Thyroid gland (tissue), 4 donors: Measurements from ENCODE around the gene GOLGA1. TPM values are rescaled to one million over a fixed set of nuclear protein-coding genes. Genes with fewer than 3 reads are reported as not detected.

ENCODE experiments used
- DNase-seq, 2 donors: peaks; one replicate each; pipeline ENCODE4 v3.0.0-alpha.2; 2019
- H3K27ac ChIP-seq, 3 donors: fragments of 200-600 bp; sonication (generic); 1 replicate in 2 of 3; 2 replicates in 1 of 3; pipeline ENCODE4 v1.5.1; 2016 to 2019; ENCODE audit warnings: mild to moderate bottlenecking in 1 of 3, moderate library complexity in 1 of 3
- H3K27me3 ChIP-seq: fragments of 200-600 bp; sonication (generic); one replicate; pipeline ENCODE4 v1.5.1; 2019
- H3K36me3 ChIP-seq, 2 donors: fragments of 200-600 bp; sonication (generic); one replicate each; pipeline ENCODE4 v1.5.1; 2016 to 2019
- H3K4me1 ChIP-seq, 2 donors: fragments of 200-600 bp; sonication (generic); one replicate each; pipeline ENCODE4 v1.5.1; 2017 to 2019
- H3K4me3 ChIP-seq, 3 donors: fragments of 200-600 bp; sonication (generic); replicated peaks in 1 of 3; 1 replicate in 2 of 3; 2 replicates in 1 of 3; pipeline ENCODE4 v1.5.1; 2016; ENCODE audit warnings: mild to moderate bottlenecking in 1 of 3
- H3K9me3 ChIP-seq: fragments of 200-600 bp; sonication (generic); one replicate; pipeline ENCODE4 v1.5.1; 2017
- CTCF ChIP-seq, 6 experiments: fragments of 200-600 bp in 3 of 6; fragments of 450-650 bp in 3 of 6; sonication (generic) in 3 of 6; IDR thresholded peaks; one replicate each; pipeline ENCODE4 v1.5.1; 2016 to 2019; ENCODE audit warnings: antibody characterized with exemption in 6 of 6, mild to moderate bottlenecking in 2 of 6, inconsistent platforms in 1 of 6, moderate library complexity in 1 of 6
- POLR2A ChIP-seq, 2 donors: fragments of 450-650 bp; IDR thresholded peaks; one replicate each; pipeline ENCODE4 v1.6.1; 2017; ENCODE audit warnings: antibody characterized with exemption in 2 of 2, mild to moderate bottlenecking in 2 of 2, moderate library complexity in 1 of 2
- WGBS, 2 donors: methylation state at CpG; one replicate each; pipeline ENCODE4 v1.1.5; 2017; 5-methylcytosine and 5-hydroxymethylcytosine counted together
- intact Hi-C: fragments of 100-400 bp; cut with DNase I; formaldehyde crosslinking; loops from one replicate; pipeline ENCODE4 v1.15.1; 2023
- total RNA-seq, 4 donors: library from RNA; depleted of rRNA; stranded (reverse); fragments of >200 nt; gene quantifications; one replicate each; pipeline ENCODE4 v1.2.3, GENCODE V29; 2016

Gene GOLGA1
- total RNA-seq, 4 donors from 2014 or later, result 15.3 to 27.7 (median 18.6) TPM

DNA sequence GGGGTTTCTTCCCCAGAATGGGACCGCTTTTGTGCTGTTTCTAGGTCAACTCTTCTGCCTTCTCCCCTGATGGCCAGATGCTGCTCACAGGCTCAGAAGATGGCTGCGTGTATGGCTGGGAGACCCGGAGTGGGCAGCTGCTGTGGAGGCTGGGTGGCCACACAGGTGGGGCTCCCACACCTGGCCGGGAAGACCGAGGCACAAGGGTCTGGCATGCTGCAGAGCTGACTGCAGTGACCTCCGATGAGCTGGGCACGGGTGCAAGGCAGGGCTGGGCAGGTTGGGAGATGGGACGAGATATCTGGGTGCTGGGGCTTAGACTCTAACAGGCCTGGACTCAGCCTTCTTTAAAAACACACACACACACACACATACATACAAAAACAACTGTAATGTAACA is 86.7 kb downstream of the GOLGA1 start:
- TF ChIP-seq CTCF (IDR thresholded peaks at IDR 0.05), result no peak
- TF ChIP-seq POLR2A (IDR thresholded peaks at IDR 0.05), result no peak
- H3K9me3 ChIP-seq, result no peaks in the 10 kb centered on the region
- no peak for DNase-seq
- peaks cover 17 to 24% of the 10 kb centered on the region in 2 donors for H3K36me3 ChIP-seq
- 86 to 90% methylated on average over 6 to 8 of the region's 8 CpGs for WGBS, 2 donors
- peaks cover 12 to 24% of the 10 kb centered on the region in 2 donors for H3K4me1 ChIP-seq
- intact Hi-C loops, result loop anchor here (10.0 kb wide), 1 partner anchor 239 kb away; no protein-coding TSS in a partner anchor
- no peak overlapping the region for H3K4me3 ChIP-seq
- no peak overlapping the region for H3K27ac ChIP-seq
- no peaks in the 10 kb centered on the region for H3K27me3 ChIP-seq

GRCh38 chr9:124853605-124854143 is 87.2 kb downstream of the GOLGA1 start:
- TF ChIP-seq POLR2A (IDR thresholded peaks at IDR 0.05) (no peak), CTCF (IDR thresholded peaks at IDR 0.05) (no peak)
- Histone ChIP-seq H3K9me3 (no peaks in the 10 kb centered on the region), H3K4me3 (peak overlapping the region in 1 of 3 donors; percentile 35), H3K4me1 (peaks cover 12 to 24% of the 10 kb centered on the region in 2 donors), H3K36me3 (peaks cover 12 to 19% of the 10 kb centered on the region in 2 donors), H3K27ac (peak overlapping the region in 2 of 3 donors; percentile 67 to 75), H3K27me3 (no peaks in the 10 kb centered on the region)
- intact Hi-C loops, result loop anchor here (2.0 to 10.0 kb wide), 2 partner anchors 81 to 239 kb away; no protein-coding TSS in a partner anchor
- peak in 1 of 2 donors; percentile 28 for DNase-seq
- 64 to 85% methylated on average over 5 to 9 of the region's 11 CpGs for WGBS, 2 donors

DNA sequence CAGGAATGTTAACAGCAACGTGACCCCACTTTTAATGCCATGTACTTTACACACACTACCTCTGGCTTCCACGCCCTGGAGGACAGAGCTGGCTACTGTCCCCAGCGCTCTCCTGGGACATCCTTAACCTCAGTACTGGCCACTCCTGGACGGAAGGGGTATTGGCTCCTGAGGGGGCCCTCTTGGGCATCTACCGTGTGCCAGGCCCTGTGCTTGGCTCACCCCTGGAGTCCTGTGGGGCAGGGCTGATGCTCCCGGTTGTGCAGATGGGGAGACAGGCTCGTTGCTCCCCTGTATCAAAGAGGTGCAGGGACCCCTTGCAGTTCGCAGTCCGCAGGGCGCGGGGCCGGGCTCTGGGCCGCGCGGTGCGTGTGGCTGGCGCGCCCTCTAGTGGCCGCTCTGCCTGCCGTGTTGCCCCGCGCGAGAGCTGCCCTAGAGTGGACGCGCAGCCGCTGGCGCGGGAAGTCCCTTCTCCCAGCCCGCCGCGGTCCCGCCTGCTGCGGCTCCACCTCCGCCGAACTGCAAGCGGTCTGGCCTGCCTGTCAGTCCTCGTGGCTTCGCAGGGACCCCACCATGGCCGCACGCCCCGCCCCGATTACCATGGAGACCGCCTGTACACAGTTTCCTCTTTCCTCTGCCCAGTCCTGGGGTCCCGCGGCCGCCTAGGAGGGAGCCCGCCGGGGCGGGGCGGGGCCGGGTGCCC is 87.9 kb downstream of the GOLGA1 start, which contains the start of gene WDR38:
WDR38 (plus strand) TSS at position 632 of the 703 bp plus-strand sequence. CDS start 72 bp downstream, outside the sequence.
- Histone ChIP-seq H3K9me3 (no peaks in the 10 kb centered on the region), H3K27me3 (no peaks in the 10 kb centered on the region), H3K4me1 (peaks cover 12 to 24% of the 10 kb centered on the region in 2 donors), H3K4me3 (peak within 1 kb of the TSS in 1 of 3 donors; percentile 35), H3K36me3 (peaks cover 5 to 13% of the 10 kb centered on the region in 2 donors), H3K27ac (peak within 1 kb of the TSS; percentile 53 to 75 (median 67))
- intact Hi-C loops, result loop anchor here (2.0 to 10.0 kb wide), 2 partner anchors 80 to 238 kb away; no protein-coding TSS in a partner anchor
- peak; percentile 91 to 92 for DNase-seq
- peak; percentile 97 to 100 (median 99) for TF ChIP-seq CTCF (IDR thresholded peaks at IDR 0.05)
- no peak for TF ChIP-seq POLR2A (IDR thresholded peaks at IDR 0.05)
- WGBS, 2 donors, result 0 to 2% methylated on average over 6 to 27 of the region's 51 CpGs

DNA sequence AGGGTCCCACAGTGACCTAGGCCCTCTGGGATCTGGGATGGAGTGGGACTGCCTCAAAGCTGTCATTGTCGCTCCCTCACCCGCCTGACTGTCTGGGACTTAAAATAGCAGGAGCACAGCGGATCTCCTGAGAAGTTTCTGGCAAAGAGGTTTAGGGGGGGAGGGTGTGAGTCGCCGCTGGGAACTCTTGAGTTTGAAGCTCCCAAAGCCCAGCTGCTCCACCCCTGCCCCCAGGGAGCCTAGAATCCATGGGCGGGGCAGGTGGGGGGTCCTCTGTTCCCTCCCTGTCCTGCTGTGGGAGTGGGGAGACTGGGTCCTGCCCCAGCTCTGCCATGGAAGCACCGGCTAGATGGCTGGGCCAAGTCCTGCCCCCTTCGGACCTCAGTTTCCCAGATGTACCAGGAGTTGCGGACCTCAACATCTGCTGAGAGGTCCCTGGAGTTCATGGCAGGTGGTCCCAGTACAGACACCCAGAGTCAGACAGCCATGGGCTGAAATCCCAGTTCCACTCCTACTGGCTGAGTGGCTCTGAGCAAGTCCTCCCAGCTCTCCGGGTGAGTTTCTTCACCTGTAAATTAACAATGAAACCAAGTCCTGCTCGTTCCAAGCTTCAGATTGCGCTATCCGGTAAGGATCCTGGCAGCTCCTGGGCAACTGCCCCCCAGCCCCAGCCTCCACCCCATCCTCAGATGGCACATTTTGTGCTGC is 88.6 kb downstream of the GOLGA1 start:
- Histone ChIP-seq H3K27me3 (no peaks in the 10 kb centered on the region), H3K9me3 (no peaks in the 10 kb centered on the region), H3K27ac (peak overlapping the region; percentile 53 to 75 (median 67)), H3K4me1 (peaks cover 12 to 24% of the 10 kb centered on the region in 2 donors), H3K36me3 (peaks cover 0 to 5% of the 10 kb centered on the region in 2 donors), H3K4me3 (peak overlapping the region in 1 of 3 donors; percentile 0)
- DNase-seq, result peak; percentile 64 to 71
- intact Hi-C loops, result loop anchor here (2.0 to 10.0 kb wide), 2 partner anchors 79 to 237 kb away; no protein-coding TSS in a partner anchor
- no peak for TF ChIP-seq POLR2A (IDR thresholded peaks at IDR 0.05)
- TF ChIP-seq CTCF (IDR thresholded peaks at IDR 0.05), result no peak
- WGBS, 2 donors, result 23 to 53% methylated on average over 7 to 8 of the region's 13 CpGs
